DND-41 (cell line): ENCODE measurements around the gene DTNB.

ENCODE experiments used
- CTCF ChIP-seq: IDR thresholded peaks from 2 replicates; pipeline ENCODE4 v1.5.1; 2012; ENCODE audit warnings: borderline replicate concordance, low read length, moderate library complexity, mild to moderate bottlenecking; ENCODE audit not compliant: poor library complexity, severe bottlenecking; ENCODE audit errors: extremely low read depth
- EZH2 ChIP-seq: IDR thresholded peaks from 3 replicates; pipeline ENCODE4 v1.6.1; 2012; ENCODE audit warnings: borderline replicate concordance, low read depth, mild to moderate bottlenecking, moderate library complexity, low read length, inconsistent platforms; ENCODE audit not compliant: severe bottlenecking

- no peak for TF ChIP-seq CTCF
- TF ChIP-seq EZH2, result no peak
Observed at GRCh38 chr2:25596516-25597244, 76.7 kb downstream of the DTNB start.
